Measurements from ENCODE around the gene DICER1.

The DICER1 gene

DNA sequence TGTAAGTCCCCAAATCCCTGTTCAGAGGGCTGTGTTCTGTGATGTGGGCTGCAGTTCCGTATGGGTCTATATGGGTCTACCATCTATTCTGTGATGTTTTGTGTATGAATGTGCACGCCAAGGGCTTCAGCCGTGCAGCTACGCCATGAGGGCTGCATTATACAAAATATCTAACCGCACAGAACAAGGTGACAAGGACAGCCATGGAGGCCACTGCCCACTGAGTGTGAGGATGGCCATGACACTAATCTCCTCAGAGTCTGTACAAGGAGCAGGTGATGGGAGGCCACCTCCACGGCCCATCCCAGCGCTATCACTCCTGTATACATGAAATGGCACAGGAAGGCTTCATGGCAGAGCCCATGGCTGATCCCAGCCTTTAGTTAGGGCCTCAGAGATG, 102.0 kb downstream of the DICER1 start:
- Histone ChIP-seq H3K4me1 (ENCODE audit: insufficient read depth, low read length) (peaks cover 47% of the 10 kb centered on the region), H3K27ac (ENCODE audit: low read length) (no peak overlapping the region)

DNA sequence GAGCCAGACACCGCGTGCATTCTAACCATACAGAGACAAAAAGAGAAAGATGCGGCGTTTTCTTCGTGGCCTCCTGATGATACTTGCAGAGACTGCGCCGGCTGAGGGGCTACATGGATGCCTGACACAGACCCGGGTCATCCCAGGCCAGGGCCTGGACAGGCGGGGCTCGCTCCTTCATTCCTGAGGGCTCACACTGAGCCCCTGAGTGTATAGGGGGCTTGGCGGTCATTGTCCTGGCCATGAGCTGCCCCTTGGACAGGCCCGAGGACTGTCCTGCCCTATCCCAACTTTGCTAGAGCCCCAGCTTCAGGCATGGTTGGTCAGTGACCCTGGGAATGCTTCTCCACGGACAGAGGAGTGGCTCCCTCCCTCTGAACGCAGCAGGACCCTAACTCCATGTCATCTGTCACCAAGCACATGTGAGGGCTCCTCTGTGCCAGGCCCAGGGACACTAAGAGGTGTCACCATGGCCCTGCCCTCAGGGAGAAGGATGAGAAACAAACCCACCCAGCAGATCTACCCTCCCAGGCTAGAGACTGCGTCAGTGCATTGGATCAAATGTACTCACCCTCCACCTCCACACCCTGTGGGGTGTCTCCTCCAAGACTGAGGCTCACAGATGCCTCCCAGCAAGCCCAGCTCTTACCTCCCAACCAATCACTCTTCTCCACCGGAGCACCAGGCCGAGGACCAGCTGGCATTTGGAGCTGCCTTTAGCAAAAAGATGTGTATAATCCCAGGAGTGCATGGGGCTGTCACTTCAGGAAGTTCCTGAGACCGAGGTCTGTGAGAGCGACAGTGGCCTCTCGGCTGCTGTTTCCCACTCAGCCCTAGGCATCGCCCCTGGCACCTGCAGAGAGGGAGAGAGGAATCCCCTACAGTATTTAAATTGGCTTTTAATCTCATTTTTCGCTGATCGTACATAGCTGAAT, 102.7 kb downstream of the DICER1 start:
- no peaks in the 10 kb centered on the region for H4K20me1 ChIP-seq (ENCODE audit: insufficient read depth, low read length)
- no peak overlapping the region for H3K4me3 ChIP-seq (ENCODE audit: low read depth in 1 of 2, low read length in 2 of 2)
- H3K27ac ChIP-seq (ENCODE audit: low read length), result no peak overlapping the region
- peaks cover 40% of the 10 kb centered on the region for H3K4me1 ChIP-seq (ENCODE audit: insufficient read depth, low read length)
- TF ChIP-seq, protein P1, sequence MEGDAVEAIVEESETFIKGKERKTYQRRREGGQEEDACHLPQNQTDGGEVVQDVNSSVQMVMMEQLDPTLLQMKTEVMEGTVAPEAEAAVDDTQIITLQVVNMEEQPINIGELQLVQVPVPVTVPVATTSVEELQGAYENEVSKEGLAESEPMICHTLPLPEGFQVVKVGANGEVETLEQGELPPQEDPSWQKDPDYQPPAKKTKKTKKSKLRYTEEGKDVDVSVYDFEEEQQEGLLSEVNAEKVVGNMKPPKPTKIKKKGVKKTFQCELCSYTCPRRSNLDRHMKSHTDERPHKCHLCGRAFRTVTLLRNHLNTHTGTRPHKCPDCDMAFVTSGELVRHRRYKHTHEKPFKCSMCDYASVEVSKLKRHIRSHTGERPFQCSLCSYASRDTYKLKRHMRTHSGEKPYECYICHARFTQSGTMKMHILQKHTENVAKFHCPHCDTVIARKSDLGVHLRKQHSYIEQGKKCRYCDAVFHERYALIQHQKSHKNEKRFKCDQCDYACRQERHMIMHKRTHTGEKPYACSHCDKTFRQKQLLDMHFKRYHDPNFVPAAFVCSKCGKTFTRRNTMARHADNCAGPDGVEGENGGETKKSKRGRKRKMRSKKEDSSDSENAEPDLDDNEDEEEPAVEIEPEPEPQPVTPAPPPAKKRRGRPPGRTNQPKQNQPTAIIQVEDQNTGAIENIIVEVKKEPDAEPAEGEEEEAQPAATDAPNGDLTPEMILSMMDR (IDR thresholded peaks at IDR 0.05; ENCODE audit: borderline replicate concordance, extremely low read depth, low read length, poor library complexity, severe bottlenecking), result no peak
- no peak for TF ChIP-seq EZH2 (IDR thresholded peaks at IDR 0.05; ENCODE audit: borderline replicate concordance, low read depth, low read length, severe bottlenecking)
- DNase-seq (no peak), ATAC-seq (ENCODE audit: insufficient read depth, low read depth) (no peak)
- H3K79me2 ChIP-seq (ENCODE audit: insufficient read depth, low read length), result no peaks in the 10 kb centered on the region
- H3K36me3 ChIP-seq (ENCODE audit: insufficient read depth, low read length), result no peaks in the 10 kb centered on the region
- no peaks in the 10 kb centered on the region for H3K9me3 ChIP-seq (ENCODE audit: insufficient read depth, low read length, severe bottlenecking)
- H3K4me2 ChIP-seq (ENCODE audit: insufficient read depth, low read length), result no peak overlapping the region
- H3K27me3 ChIP-seq (ENCODE audit: insufficient read depth, low read length, poor library complexity), result no peaks in the 10 kb centered on the region
- no peak overlapping the region for H2AFZ ChIP-seq (ENCODE audit: low read depth, low read length)
- no peak overlapping the region for H3K9ac ChIP-seq (ENCODE audit: low read depth, low read length)

More for the DNA sequence above, 102.0 kb downstream of the DICER1 start:
- ATAC-seq (ENCODE audit: insufficient read depth, low read depth) (no peak), DNase-seq (no peak)
- Histone ChIP-seq H4K20me1 (ENCODE audit: insufficient read depth, low read length) (no peaks in the 10 kb centered on the region), H3K79me2 (ENCODE audit: insufficient read depth, low read length) (no peaks in the 10 kb centered on the region), H3K4me3 (ENCODE audit: low read depth in 1 of 2, low read length in 2 of 2) (no peak overlapping the region), H2AFZ (ENCODE audit: low read depth, low read length) (no peak overlapping the region), H3K36me3 (ENCODE audit: insufficient read depth, low read length) (no peaks in the 10 kb centered on the region), H3K27me3 (ENCODE audit: insufficient read depth, low read length, poor library complexity) (no peaks in the 10 kb centered on the region), H3K4me2 (ENCODE audit: insufficient read depth, low read length) (no peak overlapping the region), H3K9ac (ENCODE audit: low read depth, low read length) (no peak overlapping the region), H3K9me3 (ENCODE audit: insufficient read depth, low read length, severe bottlenecking) (no peaks in the 10 kb centered on the region)
- TF ChIP-seq, protein P1 (IDR thresholded peaks at IDR 0.05; ENCODE audit: borderline replicate concordance, extremely low read depth, low read length, poor library complexity, severe bottlenecking), result no peak
- no peak for TF ChIP-seq EZH2 (IDR thresholded peaks at IDR 0.05; ENCODE audit: borderline replicate concordance, low read depth, low read length, severe bottlenecking)

DNA sequence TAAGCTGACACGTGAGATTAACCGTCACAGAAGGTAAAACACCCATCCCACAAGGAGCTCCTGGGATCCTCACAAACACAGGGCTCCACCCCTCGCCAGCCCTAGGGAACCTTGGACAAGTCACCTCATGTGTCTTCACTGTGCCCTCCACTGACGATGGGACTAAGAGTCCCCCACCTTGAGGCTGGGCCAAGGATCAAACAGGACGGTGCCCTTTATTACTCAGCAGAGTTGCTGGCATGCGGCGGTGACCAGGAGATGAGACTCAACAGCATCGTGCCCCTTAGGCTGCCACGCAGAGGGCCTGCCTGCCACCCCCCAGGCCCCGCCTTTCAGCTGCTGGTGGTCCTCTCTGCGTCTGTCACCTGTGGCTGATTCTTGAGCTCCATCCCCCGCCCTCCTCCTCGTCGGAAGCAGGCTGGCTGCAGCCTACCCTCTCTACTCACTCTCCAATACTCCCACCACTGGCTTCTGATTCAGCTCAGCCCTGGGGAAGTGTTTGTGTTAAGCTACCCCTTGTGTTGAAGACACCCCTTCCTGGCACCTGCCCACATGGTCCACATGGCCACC, 105.2 kb downstream of the DICER1 start:
- TF ChIP-seq, protein P1 (IDR thresholded peaks at IDR 0.05; ENCODE audit: borderline replicate concordance, extremely low read depth, low read length, poor library complexity, severe bottlenecking), result no peak
- TF ChIP-seq EZH2 (IDR thresholded peaks at IDR 0.05; ENCODE audit: borderline replicate concordance, low read depth, low read length, severe bottlenecking), result no peak
- H3K27ac ChIP-seq (ENCODE audit: low read length), result no peak overlapping the region
- no peak overlapping the region for H3K4me3 ChIP-seq (ENCODE audit: low read depth in 1 of 2, low read length in 2 of 2)
- H3K79me2 ChIP-seq (ENCODE audit: insufficient read depth, low read length), result no peaks in the 10 kb centered on the region
- H4K20me1 ChIP-seq (ENCODE audit: insufficient read depth, low read length), result no peaks in the 10 kb centered on the region
- H2AFZ ChIP-seq (ENCODE audit: low read depth, low read length), result no peak overlapping the region
- peaks cover 15% of the 10 kb centered on the region for H3K4me1 ChIP-seq (ENCODE audit: insufficient read depth, low read length)
- H3K9me3 ChIP-seq (ENCODE audit: insufficient read depth, low read length, severe bottlenecking), result no peaks in the 10 kb centered on the region
- no peak for DNase-seq
- peaks cover 3% of the 10 kb centered on the region for H3K27me3 ChIP-seq (ENCODE audit: insufficient read depth, low read length, poor library complexity)
- H3K9ac ChIP-seq (ENCODE audit: low read depth, low read length), result no peak overlapping the region
- H3K36me3 ChIP-seq (ENCODE audit: insufficient read depth, low read length), result no peaks in the 10 kb centered on the region
- no peak overlapping the region for H3K4me2 ChIP-seq (ENCODE audit: insufficient read depth, low read length)
- no peak for ATAC-seq (ENCODE audit: insufficient read depth, low read depth)

All from DND-41 (cell line).